WTC11 (cell line): Measurements from ENCODE around the gene PLTP. TPM values are rescaled to one million over a fixed set of nuclear protein-coding genes. Genes with fewer than 3 reads are reported as not detected.

ENCODE experiments used
- ATAC-seq: fragments of 200-7000 bp; cut with Tn5 transposase; 2 replicates; pipeline ENCODE4 v1.10.0; 2021; ENCODE audit warnings: mild to moderate bottlenecking, moderate library complexity
- CTCF ChIA-PET: fragments of 300-600 bp; sonication (Branson Sonifier 250); formaldehyde crosslinking; loops from one replicate; lab custom pipeline; 2021; ENCODE audit warnings: antibody characterized with exemption; lab: Charles Lee
- POLR2A ChIA-PET: fragments of 350-600 bp; sonication (Branson Sonifier 250); formaldehyde crosslinking; loops from one replicate; lab custom pipeline; 2021; ENCODE audit warnings: antibody characterized with exemption; lab: Charles Lee
- DNase-seq: peaks from one replicate; pipeline ENCODE4 v3.0.0; 2021; ENCODE audit warnings: low spot score
- H3K27ac Mint-ChIP-seq: 2 replicates; pipeline ENCODE4 v1.8.0; 2021; ENCODE audit warnings: mixed read lengths
- H3K27me3 Mint-ChIP-seq: 2 replicates; pipeline ENCODE4 v1.8.0; 2021; ENCODE audit warnings: low read depth, mild to moderate bottlenecking, moderate library complexity, mixed read lengths
- H3K36me3 Mint-ChIP-seq: 2 replicates; pipeline ENCODE4 v1.8.0; 2021; ENCODE audit warnings: mixed read lengths
- H3K4me1 Mint-ChIP-seq: 2 replicates; pipeline ENCODE4 v1.8.0; 2022; ENCODE audit warnings: mixed read lengths
- H3K4me3 Mint-ChIP-seq: 2 replicates; pipeline ENCODE4 v1.8.0; 2021; ENCODE audit warnings: mild to moderate bottlenecking, moderate library complexity, mixed read lengths
- H3K9me3 Mint-ChIP-seq: 2 replicates; pipeline ENCODE4 v1.8.0; 2021; ENCODE audit warnings: mixed read lengths
- ATF2 ChIP-seq: sonication (generic); formaldehyde crosslinking; IDR thresholded peaks from 2 replicates; pipeline ENCODE4 v1.8.1; 2022; ENCODE audit warnings: low read depth, missing genetic modification reagents, borderline replicate concordance
- ATF6 ChIP-seq: sonication (generic); formaldehyde crosslinking; IDR thresholded peaks from 2 replicates; pipeline ENCODE4 v1.8.1; 2023; ENCODE audit warnings: mild to moderate bottlenecking, missing genetic modification reagents
- CREB1 ChIP-seq: sonication (generic); formaldehyde crosslinking; IDR thresholded peaks from 2 replicates; pipeline ENCODE4 v1.8.0; 2023; ENCODE audit warnings: mild to moderate bottlenecking, missing genetic modification reagents
- ESRRA ChIP-seq: sonication (generic); formaldehyde crosslinking; IDR thresholded peaks from 2 replicates; pipeline ENCODE4 v1.8.1; 2022; ENCODE audit warnings: mild to moderate bottlenecking, missing genetic modification reagents, borderline replicate concordance
- ETV6 ChIP-seq: sonication (generic); formaldehyde crosslinking; IDR thresholded peaks from 2 replicates; pipeline ENCODE4 v1.8.1; 2022; ENCODE audit warnings: mild to moderate bottlenecking, missing genetic modification reagents
- FOXK1 ChIP-seq: sonication (generic); formaldehyde crosslinking; IDR thresholded peaks from 2 replicates; pipeline ENCODE4 v1.8.0; 2022; ENCODE audit warnings: mild to moderate bottlenecking, moderate library complexity, missing genetic modification reagents
- MAX ChIP-seq: sonication (generic); formaldehyde crosslinking; IDR thresholded peaks from 2 replicates; pipeline ENCODE4 v1.8.0; 2022; ENCODE audit warnings: mild to moderate bottlenecking, missing genetic modification reagents
- NFYB ChIP-seq: sonication (generic); formaldehyde crosslinking; conservative IDR thresholded peaks from 2 replicates; pipeline ENCODE4 v1.8.0; 2022; ENCODE audit warnings: low read depth, missing genetic modification reagents
- NR2C2 ChIP-seq: sonication (generic); formaldehyde crosslinking; IDR thresholded peaks from 2 replicates; pipeline ENCODE4 v1.8.0; 2022; ENCODE audit warnings: mild to moderate bottlenecking, missing genetic modification reagents
- SOX15 ChIP-seq: fragments of 250-450 bp; sonication (Bioruptor Pico); IDR thresholded peaks from 2 replicates; pipeline ENCODE4 v1.9.0; 2021; ENCODE audit warnings: mild to moderate bottlenecking
- SP1 ChIP-seq: sonication (generic); formaldehyde crosslinking; conservative IDR thresholded peaks from 2 replicates; pipeline ENCODE4 v1.8.1; 2022; ENCODE audit warnings: missing genetic modification reagents
- TCF7 ChIP-seq: sonication (generic); formaldehyde crosslinking; IDR thresholded peaks from 2 replicates; pipeline ENCODE4 v1.8.0; 2022; ENCODE audit warnings: mild to moderate bottlenecking, low read depth, missing genetic modification reagents, moderate library complexity
- TP53 ChIP-seq: sonication (generic); formaldehyde crosslinking; IDR thresholded peaks from 2 replicates; pipeline ENCODE4 v1.8.1; 2023; ENCODE audit warnings: mild to moderate bottlenecking, missing genetic modification reagents
- ZNF138 ChIP-seq: sonication (generic); formaldehyde crosslinking; conservative IDR thresholded peaks from 2 replicates; pipeline ENCODE4 v1.8.1; 2022; ENCODE audit warnings: mild to moderate bottlenecking, moderate library complexity, missing genetic modification reagents
- ZNF232 ChIP-seq: sonication (generic); formaldehyde crosslinking; IDR thresholded peaks from 2 replicates; pipeline ENCODE4 v1.8.0; 2022; ENCODE audit warnings: mild to moderate bottlenecking, missing genetic modification reagents
- ZNF317 ChIP-seq: sonication (generic); formaldehyde crosslinking; IDR thresholded peaks from 2 replicates; pipeline ENCODE4 v1.8.1; 2023; ENCODE audit warnings: low read depth, mild to moderate bottlenecking, moderate library complexity, missing genetic modification reagents, borderline replicate concordance
- ZNF416 ChIP-seq: fragments of 250-450 bp; sonication (Bioruptor Pico); IDR thresholded peaks from 2 replicates; pipeline ENCODE4 v1.9.0; 2021; ENCODE audit warnings: mild to moderate bottlenecking, inconsistent platforms
- ZNF423 ChIP-seq: fragments of 250-450 bp; sonication (Bioruptor Pico); IDR thresholded peaks from 2 replicates; pipeline ENCODE4 v2.1.2; 2022; ENCODE audit warnings: mild to moderate bottlenecking, moderate library complexity
- ZNF512 ChIP-seq: sonication (generic); formaldehyde crosslinking; IDR thresholded peaks from 2 replicates; pipeline ENCODE4 v1.8.1; 2022; ENCODE audit warnings: missing genetic modification reagents, borderline replicate concordance
- ZSCAN18 ChIP-seq: fragments of 250-450 bp; sonication (Bioruptor Pico); IDR thresholded peaks from 2 replicates; pipeline ENCODE4 v2.1.2; 2022; ENCODE audit warnings: mild to moderate bottlenecking, moderate library complexity
- total RNA-seq: library from RNA; stranded (reverse); gene quantifications from 3 replicates; pipeline ENCODE4 v1.2.3, GENCODE V29; 2021
- TF ChIP-seq, protein P1 (sequence below): sonication (generic); formaldehyde crosslinking; IDR thresholded peaks from 2 replicates; pipeline ENCODE4 v1.8.1; 2022; ENCODE audit warnings: mild to moderate bottlenecking, moderate library complexity, missing genetic modification reagents
- TF ChIP-seq, protein P2 (sequence below): sonication (generic); formaldehyde crosslinking; IDR thresholded peaks from 2 replicates; pipeline ENCODE4 v1.8.0; 2023; ENCODE audit warnings: missing genetic modification reagents
- TF ChIP-seq, protein P3 (sequence below): sonication (generic); formaldehyde crosslinking; IDR thresholded peaks from 2 replicates; pipeline ENCODE4 v1.8.1; 2022; ENCODE audit warnings: low read depth, mild to moderate bottlenecking, moderate library complexity, missing genetic modification reagents, borderline replicate concordance

The PLTP gene
- total RNA-seq, 1 experiment from 2014 or later: 109 TPM

GRCh38 chr20:45945678-45946148 is 33.8 kb upstream of the PLTP start:
- Mint-ChIP-seq H3K36me3 (peaks cover 48% of the 10 kb centered on the region), H3K4me1 (no peaks in the 10 kb centered on the region), H3K9me3 (no peaks in the 10 kb centered on the region), H3K4me3 (no peak overlapping the region)
- DNase-seq (no peak), ATAC-seq (no peak)
- CTCF ChIA-PET: interaction anchor here (1.6 kb wide), 1 partner anchor 12 kb away, joined by 5 read pairs; no protein-coding TSS in a partner anchor
- POLR2A ChIA-PET: interaction anchor here (3.2 kb wide), 1 partner anchor 11 kb away, joined by 14 read pairs; the partner anchor contains the start of gene PCIF1
- no peak for TF ChIP-seq CREB1 (CRISPR knock-in tag)
- TF ChIP-seq ATF2 (CRISPR knock-in tag): no peak
- no peak for TF ChIP-seq NFYB (CRISPR knock-in tag)
- TF ChIP-seq ZNF423 (CRISPR knock-in tag): no peak
- no peak for TF ChIP-seq ETV6 (CRISPR knock-in tag)
- TF ChIP-seq NR2C2 (CRISPR knock-in tag): no peak
- TF ChIP-seq, all 79 proteins: peak for 0
- Mint-ChIP-seq H3K27me3 (no peaks in the 10 kb centered on the region), H3K27ac (no peak overlapping the region)

DNA sequence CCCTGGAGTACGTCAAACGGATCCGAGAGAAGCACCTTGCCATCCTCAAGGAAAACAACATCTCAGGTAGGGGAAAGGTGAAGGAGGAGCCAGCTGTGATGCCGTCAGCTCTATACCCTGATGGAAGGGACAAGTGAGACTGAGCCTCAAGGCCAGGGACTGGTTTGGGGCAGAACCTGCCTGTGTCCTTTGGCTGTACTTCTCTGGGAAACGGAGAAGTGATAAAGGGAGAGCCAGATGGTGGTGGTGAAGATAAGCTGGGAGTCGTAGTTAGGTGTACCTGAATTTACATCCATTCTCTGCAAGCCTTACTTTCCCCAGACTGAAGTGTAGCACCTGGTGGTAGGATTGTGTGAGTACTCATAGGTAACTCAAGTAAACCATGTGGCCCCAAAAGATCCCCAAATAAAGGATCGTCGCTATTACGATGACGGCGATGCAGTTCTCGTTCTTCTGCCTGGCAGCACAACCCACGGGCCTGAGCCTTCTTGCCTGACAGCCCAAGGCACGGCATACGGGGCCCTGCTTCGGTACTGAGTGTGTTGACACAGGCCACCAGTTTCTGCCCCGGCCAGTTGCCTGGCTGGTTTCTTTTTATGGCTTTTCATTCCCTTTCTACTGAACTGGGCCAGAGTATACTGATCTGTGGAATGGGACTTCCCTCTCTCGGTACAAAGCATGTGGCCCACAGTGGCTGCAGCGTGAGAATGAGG is 33.2 kb upstream of the PLTP start:
- ATAC-seq: no peak
- POLR2A ChIA-PET: no interaction called here
- H3K27ac Mint-ChIP-seq: no peak overlapping the region
- no peak for TF ChIP-seq ZNF138 (CRISPR knock-in tag)
- TF ChIP-seq, protein P1, sequence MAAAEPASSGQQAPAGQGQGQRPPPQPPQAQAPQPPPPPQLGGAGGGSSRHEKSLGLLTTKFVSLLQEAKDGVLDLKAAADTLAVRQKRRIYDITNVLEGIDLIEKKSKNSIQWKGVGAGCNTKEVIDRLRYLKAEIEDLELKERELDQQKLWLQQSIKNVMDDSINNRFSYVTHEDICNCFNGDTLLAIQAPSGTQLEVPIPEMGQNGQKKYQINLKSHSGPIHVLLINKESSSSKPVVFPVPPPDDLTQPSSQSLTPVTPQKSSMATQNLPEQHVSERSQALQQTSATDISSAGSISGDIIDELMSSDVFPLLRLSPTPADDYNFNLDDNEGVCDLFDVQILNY: no peak
- no peak for TF ChIP-seq ATF6
- TF ChIP-seq, protein P2, sequence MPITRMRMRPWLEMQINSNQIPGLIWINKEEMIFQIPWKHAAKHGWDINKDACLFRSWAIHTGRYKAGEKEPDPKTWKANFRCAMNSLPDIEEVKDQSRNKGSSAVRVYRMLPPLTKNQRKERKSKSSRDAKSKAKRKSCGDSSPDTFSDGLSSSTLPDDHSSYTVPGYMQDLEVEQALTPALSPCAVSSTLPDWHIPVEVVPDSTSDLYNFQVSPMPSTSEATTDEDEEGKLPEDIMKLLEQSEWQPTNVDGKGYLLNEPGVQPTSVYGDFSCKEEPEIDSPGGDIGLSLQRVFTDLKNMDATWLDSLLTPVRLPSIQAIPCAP: no peak
- TF ChIP-seq ZNF416 (CRISPR knock-in tag): no peak
- no peak for TF ChIP-seq SP1 (CRISPR knock-in tag)
- no peak for TF ChIP-seq ZNF317 (CRISPR knock-in tag)
- no peak for TF ChIP-seq ZSCAN18 (CRISPR knock-in tag)
- no peak for TF ChIP-seq ZNF232 (CRISPR knock-in tag)
- TF ChIP-seq ESRRA: no peak
- no peak for TF ChIP-seq SOX15 (CRISPR knock-in tag)
- TF ChIP-seq, protein P3, sequence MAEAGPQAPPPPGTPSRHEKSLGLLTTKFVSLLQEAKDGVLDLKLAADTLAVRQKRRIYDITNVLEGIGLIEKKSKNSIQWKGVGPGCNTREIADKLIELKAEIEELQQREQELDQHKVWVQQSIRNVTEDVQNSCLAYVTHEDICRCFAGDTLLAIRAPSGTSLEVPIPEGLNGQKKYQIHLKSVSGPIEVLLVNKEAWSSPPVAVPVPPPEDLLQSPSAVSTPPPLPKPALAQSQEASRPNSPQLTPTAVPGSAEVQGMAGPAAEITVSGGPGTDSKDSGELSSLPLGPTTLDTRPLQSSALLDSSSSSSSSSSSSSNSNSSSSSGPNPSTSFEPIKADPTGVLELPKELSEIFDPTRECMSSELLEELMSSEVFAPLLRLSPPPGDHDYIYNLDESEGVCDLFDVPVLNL (CRISPR knock-in tag): no peak
- no peak for TF ChIP-seq TP53 (CRISPR knock-in tag)
- no peak for TF ChIP-seq ATF2 (CRISPR knock-in tag)
- no peak for TF ChIP-seq MAX (CRISPR knock-in tag)
- TF ChIP-seq ZNF512: no peak
- TF ChIP-seq TCF7 (CRISPR knock-in tag): no peak
- no peak for TF ChIP-seq FOXK1 (CRISPR knock-in tag)
- no peak for TF ChIP-seq ETV6 (CRISPR knock-in tag)

More for the DNA sequence above, 33.2 kb upstream of the PLTP start:
- Mint-ChIP-seq H3K4me1 (no peaks in the 10 kb centered on the region), H3K9me3 (no peaks in the 10 kb centered on the region), H3K27me3 (no peaks in the 10 kb centered on the region), H3K36me3 (peaks cover 50% of the 10 kb centered on the region), H3K4me3 (no peak overlapping the region)
- DNase-seq: no peak
- CTCF ChIA-PET: interaction anchor here (0.9 to 1.6 kb wide), 3 partner anchors 12 to 146 kb away, joined by 3 to 5 read pairs (median 4); no protein-coding TSS in a partner anchor
